HAP-1 (cell line): ENCODE results near the gene YWHAB.

Experiments used
- DNase-seq, 2 experiments: peaks; one replicate each; pipeline ENCODE4 v3.0.0-alpha.2; 2016 to 2020; ENCODE audit warnings: low spot score in 2 of 2
- H3K27me3 ChIP-seq: fragments of 250-450 bp; sonication (Bioruptor Pico); 2 replicates; pipeline ENCODE4 v1.5.1; 2020; ENCODE audit warnings: low read depth, mild to moderate bottlenecking, moderate library complexity
- H3K36me3 ChIP-seq: fragments of 250-450 bp; sonication (Bioruptor Pico); replicated peaks from 2 replicates; pipeline ENCODE4 v1.5.1; 2020; ENCODE audit warnings: mild to moderate bottlenecking
- H3K4me1 ChIP-seq: fragments of 250-450 bp; sonication (Bioruptor Pico); 2 replicates; pipeline ENCODE4 v1.5.1; 2020; ENCODE audit warnings: mild to moderate bottlenecking
- H3K4me3 ChIP-seq: fragments of 250-450 bp; sonication (Bioruptor Pico); 2 replicates; pipeline ENCODE4 v1.5.1; 2020; ENCODE audit warnings: mild to moderate bottlenecking, moderate library complexity
- H3K9me3 ChIP-seq: fragments of 250-450 bp; sonication (Bioruptor Pico); 2 replicates; pipeline ENCODE4 v1.5.1; 2020; ENCODE audit warnings: mild to moderate bottlenecking, moderate library complexity
- in situ Hi-C: fragments of 300-500 bp; cut with MboI; formaldehyde crosslinking; loops from 3 replicates; pipeline ENCODE4 v1.14.3; 2020; ENCODE audit warnings: low sequenced_read_pairs, inconsistent platforms, mixed read lengths

The YWHAB gene

GRCh38 chr20:44936510-44936909, 51.0 kb downstream of the YWHAB start:
- no peak for DNase-seq
- Histone ChIP-seq H3K36me3 (peaks cover 55% of the 10 kb centered on the region), H3K9me3 (no peaks in the 10 kb centered on the region), H3K4me3 (no peak overlapping the region), H3K4me1 (no peaks in the 10 kb centered on the region), H3K27me3 (no peaks in the 10 kb centered on the region)
- in situ Hi-C loops = no loop called here

- Histone ChIP-seq H3K9me3 (no peaks in the 10 kb centered on the region), H3K4me1 (no peaks in the 10 kb centered on the region), H3K36me3 (peaks cover 63% of the 10 kb centered on the region), H3K27me3 (no peaks in the 10 kb centered on the region), H3K4me3 (no peak overlapping the region)
- in situ Hi-C loops = no loop called here
- no peak for DNase-seq
Observed at GRCh38 chr20:44938637-44939036, 53.1 kb downstream of the YWHAB start.

- Histone ChIP-seq H3K9me3 (no peaks in the 10 kb centered on the region), H3K36me3 (peaks cover 70% of the 10 kb centered on the region), H3K4me1 (no peaks in the 10 kb centered on the region), H3K4me3 (no peak overlapping the region), H3K27me3 (no peaks in the 10 kb centered on the region)
- DNase-seq = no peak
- in situ Hi-C loops = no loop called here
Observed at GRCh38 chr20:44941120-44941691, 55.7 kb downstream of the YWHAB start.

- H3K36me3 ChIP-seq = peaks cover 76% of the 10 kb centered on the region
- in situ Hi-C loops = no loop called here
- DNase-seq = peak in 1 of 2 experiments; percentile 13
Observed at GRCh38 chr20:44942264-44942973, 56.9 kb downstream of the YWHAB start.

GRCh38 chr20:44943828-44944227, 58.3 kb downstream of the YWHAB start:
- no peak for DNase-seq
- no peaks in the 10 kb centered on the region for H3K9me3 ChIP-seq
- H3K4me1 ChIP-seq = no peaks in the 10 kb centered on the region
- no peaks in the 10 kb centered on the region for H3K27me3 ChIP-seq
- in situ Hi-C loops = no loop called here
- H3K36me3 ChIP-seq = peaks cover 76% of the 10 kb centered on the region
- no peak overlapping the region for H3K4me3 ChIP-seq

More at GRCh38 chr20:44942264-44942973, 56.9 kb downstream of the YWHAB start:
- Histone ChIP-seq H3K4me3 (no peak overlapping the region), H3K4me1 (no peaks in the 10 kb centered on the region), H3K27me3 (no peaks in the 10 kb centered on the region), H3K9me3 (no peaks in the 10 kb centered on the region)

GRCh38 chr20:44945261-44945660, 59.8 kb downstream of the YWHAB start:
- no peaks in the 10 kb centered on the region for H3K4me1 ChIP-seq
- in situ Hi-C loops = no loop called here
- H3K27me3 ChIP-seq = no peaks in the 10 kb centered on the region
- H3K4me3 ChIP-seq = no peak overlapping the region
- H3K36me3 ChIP-seq = peaks cover 90% of the 10 kb centered on the region
- DNase-seq = no peak
- no peaks in the 10 kb centered on the region for H3K9me3 ChIP-seq

GRCh38 chr20:44946271-44946852, 60.9 kb downstream of the YWHAB start:
- H3K4me3 ChIP-seq = no peak overlapping the region
- H3K36me3 ChIP-seq = peaks cover 96% of the 10 kb centered on the region
- no peak for DNase-seq
- no peaks in the 10 kb centered on the region for H3K27me3 ChIP-seq
- H3K4me1 ChIP-seq = no peaks in the 10 kb centered on the region
- in situ Hi-C loops = no loop called here
- H3K9me3 ChIP-seq = no peaks in the 10 kb centered on the region

GRCh38 chr20:44948107-44948506, 62.6 kb downstream of the YWHAB start:
- no peaks in the 10 kb centered on the region for H3K4me1 ChIP-seq
- H3K36me3 ChIP-seq = peaks cover 96% of the 10 kb centered on the region
- H3K4me3 ChIP-seq = no peak overlapping the region
- no peaks in the 10 kb centered on the region for H3K9me3 ChIP-seq
- in situ Hi-C loops = no loop called here
- no peak for DNase-seq
- H3K27me3 ChIP-seq = no peaks in the 10 kb centered on the region

GRCh38 chr20:44948513-44948912, 63.0 kb downstream of the YWHAB start:
- Histone ChIP-seq H3K9me3 (no peaks in the 10 kb centered on the region), H3K4me1 (no peaks in the 10 kb centered on the region), H3K4me3 (no peak overlapping the region), H3K36me3 (peaks cover 96% of the 10 kb centered on the region), H3K27me3 (no peaks in the 10 kb centered on the region)
- in situ Hi-C loops = no loop called here
- DNase-seq = no peak

GRCh38 chr20:44950368-44950767, 64.9 kb downstream of the YWHAB start:
- H3K4me1 ChIP-seq = no peaks in the 10 kb centered on the region
- in situ Hi-C loops = no loop called here
- no peak for DNase-seq
- no peak overlapping the region for H3K4me3 ChIP-seq
- no peaks in the 10 kb centered on the region for H3K27me3 ChIP-seq
- H3K9me3 ChIP-seq = no peaks in the 10 kb centered on the region
- peaks cover 98% of the 10 kb centered on the region for H3K36me3 ChIP-seq

GRCh38 chr20:44952731-44953130, 67.2 kb downstream of the YWHAB start:
- H3K9me3 ChIP-seq = no peaks in the 10 kb centered on the region
- H3K36me3 ChIP-seq = peaks cover 95% of the 10 kb centered on the region
- no peaks in the 10 kb centered on the region for H3K4me1 ChIP-seq
- in situ Hi-C loops = no loop called here
- H3K27me3 ChIP-seq = no peaks in the 10 kb centered on the region
- DNase-seq = no peak
- no peak overlapping the region for H3K4me3 ChIP-seq

GRCh38 chr20:44954211-44954610, 68.7 kb downstream of the YWHAB start:
- Histone ChIP-seq H3K36me3 (peaks cover 85% of the 10 kb centered on the region), H3K4me1 (peaks cover 6% of the 10 kb centered on the region)
- in situ Hi-C loops = no loop called here

GRCh38 chr20:44955270-44955669, 69.8 kb downstream of the YWHAB start:
- Histone ChIP-seq H3K4me1 (peaks cover 6% of the 10 kb centered on the region), H3K27me3 (no peaks in the 10 kb centered on the region), H3K4me3 (no peak overlapping the region), H3K9me3 (no peaks in the 10 kb centered on the region), H3K36me3 (peaks cover 74% of the 10 kb centered on the region)
- DNase-seq = no peak
- in situ Hi-C loops = no loop called here

More at GRCh38 chr20:44954211-44954610, 68.7 kb downstream of the YWHAB start:
- Histone ChIP-seq H3K9me3 (no peaks in the 10 kb centered on the region), H3K27me3 (no peaks in the 10 kb centered on the region), H3K4me3 (no peak overlapping the region)
- DNase-seq = no peak

- H3K9me3 ChIP-seq = no peaks in the 10 kb centered on the region
- H3K36me3 ChIP-seq = peaks cover 63% of the 10 kb centered on the region
- in situ Hi-C loops = no loop called here
Observed at GRCh38 chr20:44956410-44956809, 70.9 kb downstream of the YWHAB start.

More at GRCh38 chr20:44956410-44956809, 70.9 kb downstream of the YWHAB start:
- Histone ChIP-seq H3K27me3 (no peaks in the 10 kb centered on the region), H3K4me3 (no peak overlapping the region), H3K4me1 (peaks cover 15% of the 10 kb centered on the region)
- DNase-seq = no peak
